ENCODE data around the gene CDH13.

The CDH13 gene

GRCh38 chr16:83629426-83629825 lies 1002.7 kb downstream of the CDH13 start:
- no peak for TF ChIP-seq CTCF (IDR thresholded peaks at IDR 0.05; ENCODE audit: control insufficient read depth, extremely low read depth, insufficient read depth)
- DNase-seq (ENCODE audit: low read depth): no peak
- no peak overlapping the region for H3K4me3 ChIP-seq (ENCODE audit: low read depth, low read length)

- H3K4me3 ChIP-seq (ENCODE audit: low read depth, low read length): no peak overlapping the region
- DNase-seq (ENCODE audit: low read depth): no peak
- no peak for TF ChIP-seq CTCF (IDR thresholded peaks at IDR 0.05; ENCODE audit: control insufficient read depth, extremely low read depth, insufficient read depth)
Observed at GRCh38 chr16:83629836-83630235, 1003.1 kb downstream of the CDH13 start.

- TF ChIP-seq CTCF (IDR thresholded peaks at IDR 0.05; ENCODE audit: control insufficient read depth, extremely low read depth, insufficient read depth): no peak
- no peak overlapping the region for H3K4me3 ChIP-seq (ENCODE audit: low read depth, low read length)
- no peak for DNase-seq (ENCODE audit: low read depth)
Observed at GRCh38 chr16:83630979-83631378, 1004.2 kb downstream of the CDH13 start.

- DNase-seq (ENCODE audit: low read depth): no peak
- no peak for TF ChIP-seq CTCF (IDR thresholded peaks at IDR 0.05; ENCODE audit: control insufficient read depth, extremely low read depth, insufficient read depth)
- no peak overlapping the region for H3K4me3 ChIP-seq (ENCODE audit: low read depth, low read length)
Observed at GRCh38 chr16:83633286-83633685, 1006.5 kb downstream of the CDH13 start.

GRCh38 chr16:83648347-83648746 lies 1021.6 kb downstream of the CDH13 start:
- H3K4me3 ChIP-seq (ENCODE audit: low read depth, low read length): no peak overlapping the region
- no peak for DNase-seq (ENCODE audit: low read depth)
- TF ChIP-seq CTCF (IDR thresholded peaks at IDR 0.05; ENCODE audit: control insufficient read depth, extremely low read depth, insufficient read depth): no peak

- H3K4me3 ChIP-seq (ENCODE audit: low read depth, low read length): no peak overlapping the region
- no peak for DNase-seq (ENCODE audit: low read depth)
- TF ChIP-seq CTCF (IDR thresholded peaks at IDR 0.05; ENCODE audit: control insufficient read depth, extremely low read depth, insufficient read depth): no peak
Observed at GRCh38 chr16:83651871-83652270, 1025.1 kb downstream of the CDH13 start.

- TF ChIP-seq CTCF (IDR thresholded peaks at IDR 0.05; ENCODE audit: control insufficient read depth, extremely low read depth, insufficient read depth): no peak
- H3K4me3 ChIP-seq (ENCODE audit: low read depth, low read length): no peak overlapping the region
- DNase-seq (ENCODE audit: low read depth): no peak
Observed at GRCh38 chr16:83652943-83653342, 1026.2 kb downstream of the CDH13 start.

Measured in LNCaP clone FGC (cell line).